ENCODE results near the gene ABTB2.

DNA sequence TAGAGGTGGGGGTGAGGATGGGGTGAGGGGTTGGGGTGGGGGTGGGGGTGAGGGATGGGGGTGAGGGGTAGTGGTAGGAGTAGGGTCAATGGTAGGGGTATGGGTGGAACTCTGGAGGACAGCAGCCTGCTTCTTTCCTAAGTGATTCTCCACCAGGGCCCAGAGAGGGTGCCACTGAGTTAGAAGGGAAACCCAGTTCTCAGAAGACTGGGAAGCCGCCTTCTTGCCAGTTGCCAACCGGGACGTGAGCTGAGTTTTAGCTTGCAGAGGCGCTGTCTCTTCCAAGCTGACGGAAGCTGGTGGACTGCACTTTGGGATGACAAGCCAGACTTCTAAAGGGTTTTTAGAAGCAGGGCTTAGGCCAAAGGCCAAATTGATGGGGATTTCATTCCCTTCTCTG, 148.0 kb downstream of the ABTB2 start:
- TF ChIP-seq, protein P1, sequence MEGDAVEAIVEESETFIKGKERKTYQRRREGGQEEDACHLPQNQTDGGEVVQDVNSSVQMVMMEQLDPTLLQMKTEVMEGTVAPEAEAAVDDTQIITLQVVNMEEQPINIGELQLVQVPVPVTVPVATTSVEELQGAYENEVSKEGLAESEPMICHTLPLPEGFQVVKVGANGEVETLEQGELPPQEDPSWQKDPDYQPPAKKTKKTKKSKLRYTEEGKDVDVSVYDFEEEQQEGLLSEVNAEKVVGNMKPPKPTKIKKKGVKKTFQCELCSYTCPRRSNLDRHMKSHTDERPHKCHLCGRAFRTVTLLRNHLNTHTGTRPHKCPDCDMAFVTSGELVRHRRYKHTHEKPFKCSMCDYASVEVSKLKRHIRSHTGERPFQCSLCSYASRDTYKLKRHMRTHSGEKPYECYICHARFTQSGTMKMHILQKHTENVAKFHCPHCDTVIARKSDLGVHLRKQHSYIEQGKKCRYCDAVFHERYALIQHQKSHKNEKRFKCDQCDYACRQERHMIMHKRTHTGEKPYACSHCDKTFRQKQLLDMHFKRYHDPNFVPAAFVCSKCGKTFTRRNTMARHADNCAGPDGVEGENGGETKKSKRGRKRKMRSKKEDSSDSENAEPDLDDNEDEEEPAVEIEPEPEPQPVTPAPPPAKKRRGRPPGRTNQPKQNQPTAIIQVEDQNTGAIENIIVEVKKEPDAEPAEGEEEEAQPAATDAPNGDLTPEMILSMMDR (conservative IDR thresholded peaks at IDR 0.05; ENCODE audit: low read length), result no peak
- TF ChIP-seq EZH2phosphoT487 (IDR thresholded peaks at IDR 0.05; ENCODE audit: borderline replicate concordance, low read depth, low read length), result no peak
